GM12873 (cell line): ENCODE data around the gene ERAL1.

Experiments used
- CTCF ChIP-seq: IDR thresholded peaks from 2 replicates; pipeline ENCODE4 v1.5.1; 2012; ENCODE audit warnings: low read depth, mild to moderate bottlenecking, moderate library complexity, low read length, control low read depth; ENCODE audit not compliant: insufficient read depth; ENCODE audit errors: missing control alignments

Gene ERAL1

GRCh38 chr17:28891201-28891600, 36.4 kb downstream of the ERAL1 start:
- TF ChIP-seq CTCF = no peak

GRCh38 chr17:28892024-28892423, 37.2 kb downstream of the ERAL1 start:
- no peak for TF ChIP-seq CTCF

- no peak for TF ChIP-seq CTCF
Observed at GRCh38 chr17:28895794-28896447, 41.1 kb downstream of the ERAL1 start.

DNA sequence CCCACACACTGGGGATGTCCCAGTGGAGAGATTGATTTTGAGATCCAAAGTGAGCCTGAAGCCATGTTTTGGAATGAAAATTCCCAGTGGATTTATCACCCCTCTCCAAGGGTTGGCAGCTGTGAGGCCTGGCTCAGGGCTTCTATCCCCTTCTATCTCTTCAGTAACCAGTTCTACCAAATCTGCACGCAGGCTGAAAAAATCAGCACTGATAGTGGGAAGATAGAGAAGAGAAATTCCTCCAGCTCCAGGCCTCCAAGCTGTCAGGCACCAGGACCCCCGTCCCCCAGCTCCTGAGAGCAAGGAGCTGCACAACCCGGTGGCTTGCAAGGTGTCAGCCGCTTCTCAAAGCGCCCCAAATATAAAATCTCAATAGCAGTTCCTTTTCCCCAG, 41.7 kb downstream of the ERAL1 start:
- TF ChIP-seq CTCF = no peak

DNA sequence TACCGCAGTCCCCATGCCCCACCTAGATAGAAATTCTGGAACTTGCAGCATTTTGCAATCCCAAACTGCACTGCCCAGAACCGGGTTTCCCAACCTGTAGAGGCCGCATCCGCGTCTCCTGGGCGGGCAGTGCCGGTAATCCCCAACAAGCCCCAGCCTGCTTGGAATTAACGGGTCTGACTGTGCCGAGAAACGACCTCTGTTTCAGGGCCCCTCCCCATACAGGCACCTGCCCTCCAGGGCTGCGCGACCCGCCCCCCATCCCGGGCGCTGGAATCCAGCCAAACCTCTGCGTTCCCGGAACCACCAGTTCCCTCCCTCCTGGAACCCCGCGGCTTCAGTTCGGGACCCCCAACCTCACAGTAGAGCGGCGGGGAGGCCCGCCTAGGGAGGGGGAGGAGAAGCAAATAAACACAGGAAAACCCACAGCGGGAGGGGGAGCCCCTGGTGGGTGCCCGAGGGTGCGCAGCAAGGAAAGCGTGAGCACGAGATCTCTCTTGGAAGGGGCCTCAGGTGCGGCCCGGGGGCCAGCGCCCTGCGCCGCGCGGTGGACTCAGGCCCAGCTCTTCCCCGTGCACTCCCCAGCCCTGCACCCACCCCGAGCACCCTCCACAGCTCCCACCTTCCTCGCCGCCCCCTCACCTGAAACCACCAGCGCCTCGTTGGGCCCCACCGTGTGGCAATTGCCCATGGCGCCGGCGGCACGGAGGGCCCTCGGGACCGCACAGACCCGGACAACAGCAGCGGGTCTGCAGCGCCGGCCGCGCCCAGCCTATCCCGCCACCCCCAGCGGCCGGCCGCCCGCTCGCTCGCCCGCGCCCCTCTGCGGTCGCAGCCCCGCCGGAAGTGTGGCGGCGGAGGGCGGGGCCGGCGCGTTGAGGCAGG, 42.3 kb downstream of the ERAL1 start, which contains the start of gene FLOT2:
Gene FLOT2 (minus strand): TSS at position 850 of the 885 bp plus-strand sequence. CDS start 159 bp downstream, at position 691.
- TF ChIP-seq CTCF = peak; percentile 52

DNA sequence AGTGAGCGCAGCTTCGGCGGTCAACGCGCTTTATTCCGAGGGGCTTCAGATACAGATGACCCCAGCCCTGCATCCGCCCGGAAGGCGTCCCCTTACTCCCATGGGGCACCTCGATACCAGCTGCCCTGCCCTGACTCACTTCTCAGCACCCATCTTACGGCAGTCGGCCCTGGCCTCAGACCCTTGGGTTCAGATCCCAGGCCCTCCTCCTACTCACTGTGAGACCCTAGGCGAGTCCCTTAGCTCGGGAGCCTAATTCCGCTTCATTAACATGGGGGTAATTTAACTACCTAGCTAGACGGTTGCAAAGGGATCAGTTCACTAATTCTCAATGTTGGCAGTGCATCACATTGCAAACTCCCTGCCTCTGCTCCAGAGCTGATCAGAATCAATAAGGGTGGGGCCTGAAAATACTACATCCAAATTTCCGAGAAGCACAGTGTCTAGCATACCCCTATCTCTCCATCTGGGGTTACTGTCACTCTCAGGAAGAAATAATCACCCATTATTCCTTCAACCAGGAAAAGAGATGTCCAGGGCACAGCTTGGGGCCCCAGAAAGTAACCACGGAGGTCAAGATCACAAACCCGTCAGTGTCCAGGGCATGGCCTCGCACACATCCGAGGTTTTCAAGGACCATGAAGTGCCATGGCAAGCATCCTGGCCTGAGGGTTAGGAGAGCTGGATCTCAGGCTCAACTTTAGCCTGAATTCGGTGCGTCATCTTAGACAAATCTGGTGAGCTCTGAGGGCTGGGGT, 43.1 kb downstream of the ERAL1 start:
- TF ChIP-seq CTCF = no peak

DNA sequence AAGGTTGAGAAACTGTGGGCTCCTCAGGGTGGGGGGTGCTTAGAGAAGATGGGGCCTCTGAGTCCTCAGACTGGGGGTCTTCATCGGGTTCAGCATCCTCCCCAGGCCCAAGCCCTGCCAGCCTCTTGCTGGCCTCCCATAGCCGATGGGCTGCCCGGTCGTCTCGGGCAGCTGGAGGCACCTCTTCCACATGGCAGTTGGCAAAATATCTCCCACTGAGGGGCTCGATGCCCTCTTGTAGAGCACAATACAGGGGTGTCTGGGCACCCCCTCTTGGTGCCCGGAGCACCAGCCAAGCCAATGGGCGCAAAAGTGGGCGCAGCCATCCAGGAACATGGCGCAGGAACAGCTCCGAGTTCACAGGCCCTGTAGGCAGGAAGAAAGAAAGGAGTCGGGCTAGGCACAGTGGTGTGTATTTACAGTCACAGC, 43.7 kb downstream of the ERAL1 start:
- TF ChIP-seq CTCF = no peak
